ENCODE results near the gene GCDH. TPM values are rescaled to one million over a fixed set of nuclear protein-coding genes. Genes with fewer than 3 reads are reported as not detected.
"Not testable (repeated sequence)": the region's sequence is repeated elsewhere in the genome, so short reads cannot be mapped to it uniquely, and the experiment has no call there.

Gene GCDH
- total and polyA plus RNA-seq, 3 donors from 2014 or later, result 11.0 to 32.1 (median 30.5) TPM

- 94 to 97% methylated on average over 9 of the region's 9 CpGs for WGBS, 2 donors
- H3K4me1 ChIP-seq, result no peaks in the 10 kb centered on the region
These were observed 16.2 kb downstream of the GCDH start for GRCh38 chr19:12907166-12907565.

GRCh38 chr19:12912571-12912970 is 21.6 kb downstream of the GCDH start:
- Histone ChIP-seq H3K4me3 (no peak overlapping the region), H3K27me3 (no peaks in the 10 kb centered on the region), H3K9me3 (no peaks in the 10 kb centered on the region), H3K27ac (peak overlapping the region; percentile 37 to 50), H3K36me3 (ENCODE audit: low read depth, missing control alignments) (no peaks in the 10 kb centered on the region), H3K4me1 (peaks cover 15% of the 10 kb centered on the region)
- DNase-seq, result no peak
- intact Hi-C loops (cut with DNase I; ENCODE audit: low total_unique reads), result no loop called here
- 52 to 58% methylated on average over 4 of the region's 4 CpGs for WGBS, 2 donors
- TF ChIP-seq POLR2A (IDR thresholded peaks at IDR 0.05) (no peak), CTCF (IDR thresholded peaks at IDR 0.05) (no peak)

More at GRCh38 chr19:12907166-12907565, 16.2 kb downstream of the GCDH start:
- no peak for DNase-seq
- Histone ChIP-seq H3K4me3 (no peak overlapping the region), H3K27me3 (no peaks in the 10 kb centered on the region), H3K27ac (no peak overlapping the region), H3K9me3 (no peaks in the 10 kb centered on the region), H3K36me3 (ENCODE audit: low read depth, missing control alignments) (no peaks in the 10 kb centered on the region)
- TF ChIP-seq CTCF (IDR thresholded peaks at IDR 0.05) (no peak), POLR2A (IDR thresholded peaks at IDR 0.05) (no peak)
- intact Hi-C loops (cut with DNase I; ENCODE audit: low total_unique reads), result no loop called here

GRCh38 chr19:12913011-12913561 is 22.1 kb downstream of the GCDH start:
- Histone ChIP-seq H3K36me3 (ENCODE audit: low read depth, missing control alignments) (no peaks in the 10 kb centered on the region), H3K9me3 (no peaks in the 10 kb centered on the region), H3K4me1 (peaks cover 15% of the 10 kb centered on the region), H3K27ac (peak overlapping the region; percentile 37 to 74), H3K27me3 (no peaks in the 10 kb centered on the region), H3K4me3 (no peak overlapping the region)
- intact Hi-C loops (cut with DNase I; ENCODE audit: low total_unique reads), result no loop called here
- 19 to 38% methylated on average over 16 to 22 of the region's 22 CpGs for WGBS, 2 donors
- TF ChIP-seq POLR2A (IDR thresholded peaks at IDR 0.05) (no peak), CTCF (IDR thresholded peaks at IDR 0.05) (no peak)
- peak; percentile 77 for DNase-seq

GRCh38 chr19:12913851-12914690 is 23.1 kb downstream of the GCDH start:
- H3K4me3 ChIP-seq, result no peak overlapping the region
- TF ChIP-seq POLR2A (IDR thresholded peaks at IDR 0.05) (no peak), CTCF (IDR thresholded peaks at IDR 0.05) (no peak)
- intact Hi-C loops (cut with DNase I; ENCODE audit: low total_unique reads), result no loop called here
- no peaks in the 10 kb centered on the region for H3K27me3 ChIP-seq
- DNase-seq, result no peak
- H3K27ac ChIP-seq, result peak overlapping the region in 1 of 2 donors; percentile 74
- WGBS, 2 donors, result 64 to 73% methylated on average over 9 to 12 of the region's 12 CpGs
- H3K9me3 ChIP-seq, result no peaks in the 10 kb centered on the region
- no peaks in the 10 kb centered on the region for H3K36me3 ChIP-seq (ENCODE audit: low read depth, missing control alignments)
- peaks cover 15% of the 10 kb centered on the region for H3K4me1 ChIP-seq

GRCh38 chr19:12915860-12916259 is 24.9 kb downstream of the GCDH start:
- H3K36me3 ChIP-seq (ENCODE audit: low read depth, missing control alignments); H3K27me3 ChIP-seq; H3K27ac ChIP-seq; H3K4me3 ChIP-seq; intact Hi-C loops (cut with DNase I; ENCODE audit: low total_unique reads); DNase-seq; H3K9me3 ChIP-seq: not testable (repeated sequence)
- WGBS, 2 donors, result 88% methylated on average over 3 to 4 of the region's 4 CpGs
- H3K4me1 ChIP-seq, result peaks cover 19% of the 10 kb centered on the region
